ENCODE measurements around the gene FDXACB1. TPM values are rescaled to one million over a fixed set of nuclear protein-coding genes. Genes with fewer than 3 reads are reported as not detected.

The FDXACB1 gene
- total and polyA plus RNA-seq, 7 donors = 0.54 to 2.1 (median 1.2) TPM

- no peaks in the 10 kb centered on the region for H3K4me1 ChIP-seq
- H3K27me3 ChIP-seq = no peaks in the 10 kb centered on the region
- DNase-seq = no peak
- WGBS, 2 donors = 99% methylated on average over 2 of the region's 2 CpGs
- TF ChIP-seq POLR2AphosphoS5 (IDR thresholded peaks at IDR 0.05) (no peak), EP300 (IDR thresholded peaks at IDR 0.05) (no peak), POLR2A (IDR thresholded peaks at IDR 0.05) (no peak)
- TF ChIP-seq, protein P1, sequence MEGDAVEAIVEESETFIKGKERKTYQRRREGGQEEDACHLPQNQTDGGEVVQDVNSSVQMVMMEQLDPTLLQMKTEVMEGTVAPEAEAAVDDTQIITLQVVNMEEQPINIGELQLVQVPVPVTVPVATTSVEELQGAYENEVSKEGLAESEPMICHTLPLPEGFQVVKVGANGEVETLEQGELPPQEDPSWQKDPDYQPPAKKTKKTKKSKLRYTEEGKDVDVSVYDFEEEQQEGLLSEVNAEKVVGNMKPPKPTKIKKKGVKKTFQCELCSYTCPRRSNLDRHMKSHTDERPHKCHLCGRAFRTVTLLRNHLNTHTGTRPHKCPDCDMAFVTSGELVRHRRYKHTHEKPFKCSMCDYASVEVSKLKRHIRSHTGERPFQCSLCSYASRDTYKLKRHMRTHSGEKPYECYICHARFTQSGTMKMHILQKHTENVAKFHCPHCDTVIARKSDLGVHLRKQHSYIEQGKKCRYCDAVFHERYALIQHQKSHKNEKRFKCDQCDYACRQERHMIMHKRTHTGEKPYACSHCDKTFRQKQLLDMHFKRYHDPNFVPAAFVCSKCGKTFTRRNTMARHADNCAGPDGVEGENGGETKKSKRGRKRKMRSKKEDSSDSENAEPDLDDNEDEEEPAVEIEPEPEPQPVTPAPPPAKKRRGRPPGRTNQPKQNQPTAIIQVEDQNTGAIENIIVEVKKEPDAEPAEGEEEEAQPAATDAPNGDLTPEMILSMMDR (IDR thresholded peaks at IDR 0.05) = no peak
- intact Hi-C loops (cut with DNase I) = no loop called here
- no peak overlapping the region for H3K27ac ChIP-seq
- no peak overlapping the region for H3K4me3 ChIP-seq
- H3K9me3 ChIP-seq = no peaks in the 10 kb centered on the region
- H3K36me3 ChIP-seq = peaks cover 0 to 28% (median 3%) of the 10 kb centered on the region in 4 donors
Measured at GRCh38 chr11:111826322-111826950, 52.5 kb downstream of the FDXACB1 start.

Small RNA genes within 50 kb of the gene (small RNA-seq; reads per million reads assigned to genes)
- gene C11orf52 (0 reads per million in 3 donors), gene GNG5P3 (0 reads per million in 3 donors), gene RNA5SP351 (0 reads per million in 3 donors), gene RPL37AP8 (0 to 0.22 (median 0) reads per million in 3 donors)

Other genes with a start within 250 kb of the FDXACB1 start
- 10 to 100 TPM; 13.5 to 16.0 (median 14.8) TPM for gene PPP2R1B, start 112.8 kb downstream of the FDXACB1 start, total RNA-seq
- gene PPP2R1B, start 112.8 kb downstream of the FDXACB1 start, polyA plus RNA-seq = 10 to 100 TPM in 2 of 3 donors, 1 to 10 TPM in 1; 9.0 to 17.8 (median 14.9) TPM
- 10 to 100 TPM; 25.5 to 40.4 (median 28.1) TPM for gene ALG9, start 7.6 kb downstream of the FDXACB1 start, total RNA-seq
- gene ALG9, start 7.6 kb downstream of the FDXACB1 start, polyA plus RNA-seq = 10 to 100 TPM in 1 of 3 donors, 1 to 10 TPM in 2; 6.0 to 13.9 (median 8.1) TPM
- gene CFAP68, start 376 bp upstream of the FDXACB1 start, total RNA-seq = 10 to 100 TPM in 3 of 4 donors, 1 to 10 TPM in 1; 9.1 to 44.3 (median 13.4) TPM
- gene CFAP68, start 376 bp upstream of the FDXACB1 start, polyA plus RNA-seq = 10 to 100 TPM; 18.9 to 35.4 (median 23.4) TPM
- gene CRYAB, start 32.6 kb upstream of the FDXACB1 start, total RNA-seq = 100 to 1,000 TPM; 151 to 299 (median 225) TPM
- gene CRYAB, start 32.6 kb upstream of the FDXACB1 start, polyA plus RNA-seq = 10 to 100 TPM; 25.0 to 99.7 (median 63.0) TPM
- gene HSPB2, start 33.6 kb upstream of the FDXACB1 start, total RNA-seq = 1 to 10 TPM in 2 of 4 donors, under 1 TPM in 1, not detected in 1; 0.83 to 3.0 (median 1.4) TPM
- 10 to 100 TPM in 1 of 3 donors, 1 to 10 TPM in 1, under 1 TPM in 1; 0.69 to 11.4 (median 3.6) TPM for gene HSPB2, start 33.6 kb upstream of the FDXACB1 start, polyA plus RNA-seq
- 1 to 10 TPM in 1 of 4 donors, not detected in 3; 3.9 TPM for gene C11orf52, start 39.7 kb upstream of the FDXACB1 start, total RNA-seq
- 10 to 100 TPM in 2 of 3 donors, 1 to 10 TPM in 1; 6.3 to 17.8 (median 16.8) TPM for gene C11orf52, start 39.7 kb upstream of the FDXACB1 start, polyA plus RNA-seq
- gene DIXDC1, start 58.2 kb upstream of the FDXACB1 start, total RNA-seq = 100 to 1,000 TPM in 2 of 4 donors, 10 to 100 TPM in 2; 92.7 to 105 (median 99.2) TPM
- gene DIXDC1, start 58.2 kb upstream of the FDXACB1 start, polyA plus RNA-seq = 10 to 100 TPM in 1 of 3 donors, 1 to 10 TPM in 2; 2.3 to 12.0 (median 9.2) TPM
- gene DLAT, start 146.2 kb upstream of the FDXACB1 start, total RNA-seq = 10 to 100 TPM; 23.2 to 34.6 (median 26.0) TPM
- 10 to 100 TPM; 23.4 to 49.0 (median 28.2) TPM for gene DLAT, start 146.2 kb upstream of the FDXACB1 start, polyA plus RNA-seq
- 1 to 10 TPM; 1.7 to 3.9 (median 2.8) TPM for gene PIH1D2, start 194.9 kb upstream of the FDXACB1 start, total RNA-seq
- 1 to 10 TPM in 1 of 3 donors, under 1 TPM in 1, not detected in 1; 0.60 to 1.5 TPM for gene PIH1D2, start 194.9 kb upstream of the FDXACB1 start, polyA plus RNA-seq
- gene NKAPD1, start 195.1 kb upstream of the FDXACB1 start, total RNA-seq = 10 to 100 TPM; 14.6 to 19.4 (median 17.5) TPM
- gene NKAPD1, start 195.1 kb upstream of the FDXACB1 start, polyA plus RNA-seq = 10 to 100 TPM; 11.1 to 16.2 (median 14.4) TPM
- 10 to 100 TPM; 19.1 to 62.1 (median 40.5) TPM for gene TIMM8B, start 207.6 kb upstream of the FDXACB1 start, total RNA-seq
- gene TIMM8B, start 207.6 kb upstream of the FDXACB1 start, polyA plus RNA-seq = 100 to 1,000 TPM; 152 to 153 (median 153) TPM
- 100 to 1,000 TPM in 3 of 4 donors, 10 to 100 TPM in 1; 96.4 to 169 (median 134) TPM for gene SDHD, start 207.7 kb upstream of the FDXACB1 start, total RNA-seq
- gene SDHD, start 207.7 kb upstream of the FDXACB1 start, polyA plus RNA-seq = 100 to 1,000 TPM; 160 to 545 (median 304) TPM

Measured in sigmoid colon (tissue), 7 donors.